ENCODE measurements around the gene KCNK4.

KCNK4 gene

DNA sequence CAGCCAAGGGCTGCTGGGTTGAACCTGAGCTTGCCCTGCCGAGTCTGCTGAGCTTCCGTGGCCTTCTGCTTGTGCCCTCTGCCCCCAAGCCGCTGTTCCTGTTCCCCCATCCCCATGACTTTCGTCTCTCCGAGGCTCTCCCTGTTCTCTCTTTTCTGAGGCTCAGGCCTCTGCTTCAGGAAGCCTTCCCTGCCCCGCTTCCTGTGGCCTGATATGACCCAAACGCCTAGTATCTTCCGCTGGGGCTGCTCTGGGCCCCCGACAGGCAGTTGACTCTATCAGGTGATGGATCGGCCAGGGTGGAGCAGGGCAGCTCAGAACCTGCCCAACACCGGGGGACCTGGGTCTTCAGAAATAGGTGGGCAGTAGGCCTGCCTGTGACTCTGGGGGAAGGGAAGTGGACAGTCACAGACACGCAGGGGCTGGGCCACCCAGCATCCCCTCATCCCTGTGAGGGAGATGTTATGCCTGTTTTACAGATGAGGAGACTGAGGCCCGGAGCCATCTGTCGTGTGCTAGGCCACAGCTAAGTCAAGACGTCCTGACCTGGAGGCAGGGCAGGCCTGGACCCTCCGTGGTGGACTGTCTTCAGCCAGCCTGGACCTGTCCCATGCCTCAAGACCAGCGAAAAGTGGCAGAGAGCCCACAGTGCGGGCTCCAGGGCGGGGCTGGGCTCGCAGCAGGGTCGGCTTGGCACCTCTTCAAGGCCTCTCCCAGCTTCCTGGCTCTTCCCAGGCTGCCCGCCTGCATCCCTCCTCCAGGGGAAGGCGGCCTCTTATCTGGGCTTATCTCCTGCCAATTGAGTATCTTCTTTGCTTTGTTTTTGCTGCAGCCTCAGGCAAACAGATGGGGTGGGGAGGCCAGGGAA lies 22.8 kb upstream of the KCNK4 start:
- H4K20me1 ChIP-seq (ENCODE audit: control insufficient read depth, insufficient read depth, low read depth, low read length): no peaks in the 10 kb centered on the region
- peak overlapping the region; percentile 90 for H3K4me3 ChIP-seq (ENCODE audit: low read length)
- H3K4me2 ChIP-seq (ENCODE audit: low read length): peak overlapping the region; percentile 100
- H3K9me3 ChIP-seq (ENCODE audit: control insufficient read depth, insufficient read depth, low read length): no peaks in the 10 kb centered on the region
- H3K4me1 ChIP-seq (ENCODE audit: control insufficient read depth, low read length): peaks cover 26% of the 10 kb centered on the region
- peak overlapping the region; percentile 90 for H3K27ac ChIP-seq (ENCODE audit: low read depth, low read length)
- peaks cover 30% of the 10 kb centered on the region for H3K79me2 ChIP-seq (ENCODE audit: control insufficient read depth, low read length)
- TF ChIP-seq, protein P1, sequence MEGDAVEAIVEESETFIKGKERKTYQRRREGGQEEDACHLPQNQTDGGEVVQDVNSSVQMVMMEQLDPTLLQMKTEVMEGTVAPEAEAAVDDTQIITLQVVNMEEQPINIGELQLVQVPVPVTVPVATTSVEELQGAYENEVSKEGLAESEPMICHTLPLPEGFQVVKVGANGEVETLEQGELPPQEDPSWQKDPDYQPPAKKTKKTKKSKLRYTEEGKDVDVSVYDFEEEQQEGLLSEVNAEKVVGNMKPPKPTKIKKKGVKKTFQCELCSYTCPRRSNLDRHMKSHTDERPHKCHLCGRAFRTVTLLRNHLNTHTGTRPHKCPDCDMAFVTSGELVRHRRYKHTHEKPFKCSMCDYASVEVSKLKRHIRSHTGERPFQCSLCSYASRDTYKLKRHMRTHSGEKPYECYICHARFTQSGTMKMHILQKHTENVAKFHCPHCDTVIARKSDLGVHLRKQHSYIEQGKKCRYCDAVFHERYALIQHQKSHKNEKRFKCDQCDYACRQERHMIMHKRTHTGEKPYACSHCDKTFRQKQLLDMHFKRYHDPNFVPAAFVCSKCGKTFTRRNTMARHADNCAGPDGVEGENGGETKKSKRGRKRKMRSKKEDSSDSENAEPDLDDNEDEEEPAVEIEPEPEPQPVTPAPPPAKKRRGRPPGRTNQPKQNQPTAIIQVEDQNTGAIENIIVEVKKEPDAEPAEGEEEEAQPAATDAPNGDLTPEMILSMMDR (IDR thresholded peaks at IDR 0.05; ENCODE audit: low read depth, low read length, poor library complexity, severe bottlenecking): no peak
- no peak for TF ChIP-seq EZH2phosphoT487 (IDR thresholded peaks at IDR 0.05; ENCODE audit: borderline replicate concordance, low read length)
- peaks cover 38% of the 10 kb centered on the region for H3K36me3 ChIP-seq (ENCODE audit: control insufficient read depth, low read length)
- H3F3A ChIP-seq (ENCODE audit: control insufficient read depth, insufficient read depth): peaks cover 12% of the 10 kb centered on the region
- no peaks in the 10 kb centered on the region for H3K27me3 ChIP-seq (ENCODE audit: control insufficient read depth, low read length)
- H3K9me2 ChIP-seq (replicated peaks; ENCODE audit: control insufficient read depth, low read length): no peaks in the 10 kb centered on the region

DNA sequence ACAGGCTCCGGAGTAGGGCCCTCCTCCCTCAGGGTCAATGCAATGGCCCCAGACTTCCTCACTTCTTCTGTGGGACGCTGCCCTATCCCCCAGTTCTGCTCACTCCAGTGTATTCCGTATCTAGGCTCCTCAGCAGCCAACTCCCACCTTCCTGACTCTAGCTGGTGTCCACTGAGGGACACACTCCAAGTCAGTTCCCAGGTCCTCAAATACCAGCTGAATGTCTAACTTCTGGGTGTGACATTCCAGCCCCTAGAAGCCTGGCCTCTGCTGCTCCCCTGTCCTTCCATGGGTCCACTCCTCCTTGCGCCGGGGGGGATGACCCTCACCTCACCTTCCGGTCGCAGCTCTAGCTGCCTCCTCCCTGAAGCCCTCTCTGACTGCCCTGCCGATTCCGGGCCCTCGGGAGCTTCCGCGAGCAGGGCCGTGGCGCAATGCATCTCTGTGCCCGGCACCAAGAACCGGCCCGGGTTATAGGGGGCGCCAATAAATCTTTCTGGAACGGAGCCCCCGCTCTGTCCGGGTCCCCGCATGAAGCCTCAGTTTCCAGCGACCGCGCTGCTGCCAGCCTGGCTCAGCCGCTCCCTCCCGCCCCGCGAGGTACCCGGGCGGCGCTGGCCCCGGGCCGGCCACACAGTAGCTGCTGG lies 22.1 kb upstream of the KCNK4 start:
- Histone ChIP-seq H3K9me3 (ENCODE audit: control insufficient read depth, insufficient read depth, low read length) (no peaks in the 10 kb centered on the region), H3F3A (ENCODE audit: control insufficient read depth, insufficient read depth) (peaks cover 12% of the 10 kb centered on the region), H3K27ac (ENCODE audit: low read depth, low read length) (peak overlapping the region; percentile 90), H3K9me2 (replicated peaks; ENCODE audit: control insufficient read depth, low read length) (no peaks in the 10 kb centered on the region), H4K20me1 (ENCODE audit: control insufficient read depth, insufficient read depth, low read depth, low read length) (no peaks in the 10 kb centered on the region), H3K36me3 (ENCODE audit: control insufficient read depth, low read length) (peaks cover 33% of the 10 kb centered on the region), H3K4me2 (ENCODE audit: low read length) (peak overlapping the region; percentile 100), H3K4me1 (ENCODE audit: control insufficient read depth, low read length) (peaks cover 26% of the 10 kb centered on the region), H3K79me2 (ENCODE audit: control insufficient read depth, low read length) (peaks cover 30% of the 10 kb centered on the region), H3K4me3 (ENCODE audit: low read length) (peak overlapping the region; percentile 90), H3K27me3 (ENCODE audit: control insufficient read depth, low read length) (no peaks in the 10 kb centered on the region)
- TF ChIP-seq, protein P1 (IDR thresholded peaks at IDR 0.05; ENCODE audit: low read depth, low read length, poor library complexity, severe bottlenecking): peak; percentile 35
- TF ChIP-seq EZH2phosphoT487 (IDR thresholded peaks at IDR 0.05; ENCODE audit: borderline replicate concordance, low read length): no peak

DNA sequence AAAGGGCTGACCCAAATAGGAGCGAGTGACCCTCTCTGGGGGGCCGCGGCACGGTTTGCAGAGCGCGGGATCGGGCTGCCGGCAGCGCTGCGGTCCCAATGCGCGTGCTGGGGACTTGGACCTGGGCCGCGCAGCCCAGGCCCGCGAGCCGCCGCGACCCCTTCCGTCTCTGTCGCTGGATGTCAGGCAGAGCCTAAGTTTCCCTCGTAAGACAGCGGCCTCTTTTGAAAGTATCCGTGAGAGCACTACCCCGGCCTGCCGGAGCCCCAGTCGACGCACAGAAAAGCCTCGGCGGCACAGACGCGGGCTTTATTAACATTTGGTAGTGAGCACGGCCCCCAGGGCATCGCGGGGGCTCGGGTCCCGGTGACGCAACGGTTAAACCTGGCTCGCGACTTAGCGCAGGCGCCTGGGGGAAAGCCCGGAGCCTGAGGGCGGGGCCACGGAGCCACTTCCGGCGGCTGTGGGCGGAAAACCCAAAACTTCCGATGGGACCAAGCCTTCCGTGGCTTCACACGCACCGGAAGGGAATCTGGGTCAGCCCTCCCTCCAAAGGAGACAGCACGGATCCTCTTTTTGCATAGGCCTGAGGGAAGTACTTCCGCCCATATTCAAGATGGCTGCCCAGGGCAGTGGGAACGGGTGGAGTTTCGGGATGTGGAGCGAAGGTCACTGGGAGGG lies 21.4 kb upstream of the KCNK4 start:
- Histone ChIP-seq H3K79me2 (ENCODE audit: control insufficient read depth, low read length) (peaks cover 30% of the 10 kb centered on the region), H3K4me2 (ENCODE audit: low read length) (peak overlapping the region; percentile 100), H3K36me3 (ENCODE audit: control insufficient read depth, low read length) (peaks cover 29% of the 10 kb centered on the region), H3K27me3 (ENCODE audit: control insufficient read depth, low read length) (no peaks in the 10 kb centered on the region), H3F3A (ENCODE audit: control insufficient read depth, insufficient read depth) (peaks cover 12% of the 10 kb centered on the region), H3K27ac (ENCODE audit: low read depth, low read length) (peak overlapping the region; percentile 90), H4K20me1 (ENCODE audit: control insufficient read depth, insufficient read depth, low read depth, low read length) (no peaks in the 10 kb centered on the region), H3K9me2 (replicated peaks; ENCODE audit: control insufficient read depth, low read length) (no peaks in the 10 kb centered on the region), H3K9me3 (ENCODE audit: control insufficient read depth, insufficient read depth, low read length) (no peaks in the 10 kb centered on the region), H3K4me1 (ENCODE audit: control insufficient read depth, low read length) (peaks cover 26% of the 10 kb centered on the region), H3K4me3 (ENCODE audit: low read length) (peak overlapping the region; percentile 90)
- no peak for TF ChIP-seq EZH2phosphoT487 (IDR thresholded peaks at IDR 0.05; ENCODE audit: borderline replicate concordance, low read length)
- TF ChIP-seq, protein P1 (IDR thresholded peaks at IDR 0.05; ENCODE audit: low read depth, low read length, poor library complexity, severe bottlenecking): peak; percentile 19
